Adrenal gland (tissue), 5 donors: Measurements from ENCODE around the gene SNAPC4.

ENCODE experiments used
- CTCF ChIP-seq, 6 experiments: fragments of 450-650 bp in 4 of 6; fragments of 200-600 bp in 2 of 6; sonication (generic) in 1 of 6; IDR thresholded peaks; 1 replicate in 5 of 6; 2 replicates in 1 of 6; pipeline versions ENCODE4 v1.5.1 to v1.8.0; 2016 to 2021; ENCODE audit warnings: antibody characterized with exemption in 6 of 6, mild to moderate bottlenecking in 2 of 6, moderate library complexity in 1 of 6
- POLR2A ChIP-seq, 2 donors: fragments of 450-650 bp; IDR thresholded peaks; one replicate each; pipeline ENCODE4 v1.6.1; 2017; ENCODE audit warnings: antibody characterized with exemption in 2 of 2, mild to moderate bottlenecking in 2 of 2, moderate library complexity in 1 of 2
- donor health status: DM: no; HTN: no; CAD: no.

- no peak for TF ChIP-seq CTCF (IDR thresholded peaks at IDR 0.05)
- TF ChIP-seq POLR2A (IDR thresholded peaks at IDR 0.05) = no peak
Observed at GRCh38 chr9:136374183-136374575, 25.8 kb downstream of the SNAPC4 start.
